ENCODE measurements around the gene ABCA13. TPM values are rescaled to one million over a fixed set of nuclear protein-coding genes. Genes with fewer than 3 reads are reported as not detected.

The ABCA13 gene
- total RNA-seq, 1 donor from 2014 or later: 0.60 TPM

DNA sequence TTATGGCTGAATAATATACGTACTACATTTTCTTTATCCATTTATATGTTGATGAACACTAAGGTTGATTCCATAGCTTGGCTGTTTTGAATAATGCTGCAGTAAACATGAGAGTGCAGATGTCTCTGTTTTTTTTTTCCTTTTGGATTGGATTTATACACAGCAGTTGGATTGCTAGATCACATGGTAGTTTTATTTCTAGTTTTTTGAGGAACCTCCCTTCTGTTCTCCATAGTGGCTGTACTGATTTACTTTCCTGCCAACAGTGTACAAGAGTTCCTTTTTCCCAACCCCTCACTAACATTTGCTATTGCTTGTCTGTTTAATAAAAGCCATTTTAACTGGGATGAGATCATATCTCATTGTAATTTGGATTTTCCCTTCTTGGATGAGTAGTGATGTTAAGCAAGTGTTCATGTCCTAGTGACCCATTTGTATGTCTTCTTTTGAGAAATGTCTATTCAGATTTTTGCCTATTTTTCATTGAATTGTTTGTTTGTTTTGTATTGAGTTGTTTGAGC lies 36.0 kb downstream of the ABCA13 start:
- H3K4me3 Mint-ChIP-seq: no peak overlapping the region
- TF ChIP-seq, protein P1, sequence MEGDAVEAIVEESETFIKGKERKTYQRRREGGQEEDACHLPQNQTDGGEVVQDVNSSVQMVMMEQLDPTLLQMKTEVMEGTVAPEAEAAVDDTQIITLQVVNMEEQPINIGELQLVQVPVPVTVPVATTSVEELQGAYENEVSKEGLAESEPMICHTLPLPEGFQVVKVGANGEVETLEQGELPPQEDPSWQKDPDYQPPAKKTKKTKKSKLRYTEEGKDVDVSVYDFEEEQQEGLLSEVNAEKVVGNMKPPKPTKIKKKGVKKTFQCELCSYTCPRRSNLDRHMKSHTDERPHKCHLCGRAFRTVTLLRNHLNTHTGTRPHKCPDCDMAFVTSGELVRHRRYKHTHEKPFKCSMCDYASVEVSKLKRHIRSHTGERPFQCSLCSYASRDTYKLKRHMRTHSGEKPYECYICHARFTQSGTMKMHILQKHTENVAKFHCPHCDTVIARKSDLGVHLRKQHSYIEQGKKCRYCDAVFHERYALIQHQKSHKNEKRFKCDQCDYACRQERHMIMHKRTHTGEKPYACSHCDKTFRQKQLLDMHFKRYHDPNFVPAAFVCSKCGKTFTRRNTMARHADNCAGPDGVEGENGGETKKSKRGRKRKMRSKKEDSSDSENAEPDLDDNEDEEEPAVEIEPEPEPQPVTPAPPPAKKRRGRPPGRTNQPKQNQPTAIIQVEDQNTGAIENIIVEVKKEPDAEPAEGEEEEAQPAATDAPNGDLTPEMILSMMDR (conservative IDR thresholded peaks at IDR 0.05): no peak
- no peak for DNase-seq (ENCODE audit: extremely low spot score, unreplicated experiment)
- H3K27me3 Mint-ChIP-seq: no peaks in the 10 kb centered on the region
- H3K27ac Mint-ChIP-seq: no peak overlapping the region
- H3K4me1 Mint-ChIP-seq (ENCODE audit: unreplicated experiment): no peaks in the 10 kb centered on the region
- no peaks in the 10 kb centered on the region for H3K9me3 Mint-ChIP-seq
- H3K36me3 Mint-ChIP-seq: no peaks in the 10 kb centered on the region

- H3K27ac Mint-ChIP-seq: no peak overlapping the region
Measured at GRCh38 chr7:48209004-48209600, 37.8 kb downstream of the ABCA13 start.

DNA sequence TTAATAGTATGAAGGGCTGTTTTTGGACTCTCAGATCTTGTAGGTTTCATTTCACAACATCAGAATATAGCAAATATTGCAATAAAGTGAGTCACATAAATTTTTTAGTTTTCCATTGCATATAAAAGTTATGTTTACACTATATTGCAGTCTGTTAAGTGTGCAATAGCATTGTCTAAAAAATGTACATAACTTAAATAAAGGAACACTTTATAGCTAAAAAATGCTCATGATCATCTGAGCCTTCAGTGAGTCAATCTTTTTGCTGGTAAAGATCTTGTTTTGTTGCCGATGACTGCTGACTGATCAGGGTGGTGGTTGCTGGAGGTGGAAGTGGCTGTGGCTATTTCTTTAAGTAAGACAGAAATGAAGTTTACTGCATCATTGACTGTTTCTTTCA lies 42.0 kb downstream of the ABCA13 start:
- Mint-ChIP-seq H3K4me1 (ENCODE audit: unreplicated experiment) (no peaks in the 10 kb centered on the region), H3K9me3 (no peaks in the 10 kb centered on the region), H3K27ac (no peak overlapping the region), H3K27me3 (no peaks in the 10 kb centered on the region), H3K4me3 (no peak overlapping the region), H3K36me3 (no peaks in the 10 kb centered on the region)
- no peak for DNase-seq (ENCODE audit: extremely low spot score, unreplicated experiment)
- TF ChIP-seq, protein P1 (conservative IDR thresholded peaks at IDR 0.05): no peak

More at GRCh38 chr7:48209004-48209600, 37.8 kb downstream of the ABCA13 start:
- Mint-ChIP-seq H3K4me1 (ENCODE audit: unreplicated experiment) (no peaks in the 10 kb centered on the region), H3K27me3 (no peaks in the 10 kb centered on the region), H3K36me3 (no peaks in the 10 kb centered on the region), H3K4me3 (no peak overlapping the region), H3K9me3 (no peaks in the 10 kb centered on the region)
- no peak for DNase-seq (ENCODE audit: extremely low spot score, unreplicated experiment)
- TF ChIP-seq, protein P1 (conservative IDR thresholded peaks at IDR 0.05): no peak

DNA sequence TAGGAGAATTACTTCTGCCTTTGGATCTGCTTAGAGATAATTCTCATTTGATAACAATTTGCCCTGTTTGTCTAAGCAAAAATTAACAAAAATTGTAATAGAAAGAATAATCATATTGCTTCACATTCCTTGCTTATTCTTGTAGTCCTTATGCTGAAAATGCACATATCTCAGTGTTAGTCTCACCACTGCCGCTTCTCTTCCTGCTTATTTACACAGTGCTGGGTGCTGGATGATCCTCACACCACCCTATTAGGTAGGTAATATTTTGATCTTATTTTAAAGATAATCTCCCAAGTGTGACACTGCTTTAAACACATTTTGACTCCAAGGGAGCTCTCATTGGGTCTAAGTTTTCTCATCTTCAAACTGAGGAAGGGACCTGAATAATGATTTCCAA lies 46.0 kb downstream of the ABCA13 start:
- no peak for DNase-seq (ENCODE audit: extremely low spot score, unreplicated experiment)
- Mint-ChIP-seq H3K4me3 (no peak overlapping the region), H3K27me3 (no peaks in the 10 kb centered on the region), H3K27ac (no peak overlapping the region), H3K36me3 (no peaks in the 10 kb centered on the region), H3K9me3 (no peaks in the 10 kb centered on the region), H3K4me1 (ENCODE audit: unreplicated experiment) (no peaks in the 10 kb centered on the region)
- TF ChIP-seq, protein P1 (conservative IDR thresholded peaks at IDR 0.05): no peak

DNA sequence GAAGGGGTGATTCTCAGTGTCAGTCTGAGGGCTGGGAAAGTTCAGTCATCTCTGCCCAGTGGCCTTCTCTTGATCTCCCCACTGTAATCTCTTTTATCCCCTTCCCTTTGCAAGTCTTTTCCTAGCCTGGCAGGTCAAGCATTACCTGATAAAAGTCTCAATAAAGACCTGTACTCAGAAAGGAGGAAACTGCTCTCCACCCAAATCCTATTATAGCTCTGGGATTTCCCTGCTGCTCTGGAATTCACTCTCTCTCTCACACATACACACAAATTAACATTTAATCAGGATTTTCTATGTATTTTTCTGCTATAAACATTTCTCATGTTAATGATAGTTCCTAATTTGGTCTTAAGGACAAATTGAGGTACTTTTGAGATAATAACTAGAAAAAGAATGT lies 46.5 kb downstream of the ABCA13 start:
- no peaks in the 10 kb centered on the region for H3K27me3 Mint-ChIP-seq
- no peak overlapping the region for H3K4me3 Mint-ChIP-seq
- DNase-seq (ENCODE audit: extremely low spot score, unreplicated experiment): no peak
- no peaks in the 10 kb centered on the region for H3K9me3 Mint-ChIP-seq
- H3K4me1 Mint-ChIP-seq (ENCODE audit: unreplicated experiment): no peaks in the 10 kb centered on the region
- TF ChIP-seq, protein P1 (conservative IDR thresholded peaks at IDR 0.05): no peak
- H3K36me3 Mint-ChIP-seq: no peaks in the 10 kb centered on the region
- H3K27ac Mint-ChIP-seq: no peak overlapping the region

Measured in type B pancreatic cell (in vitro differentiated cells).